Tibial nerve (tissue), 4 donors: ENCODE data around the gene RASSF4. TPM values are rescaled to one million over a fixed set of nuclear protein-coding genes. Genes with fewer than 3 reads are reported as not detected.

Experiments
- DNase-seq, 2 donors: peaks; one replicate each; pipeline ENCODE4 v3.0.0-alpha.2; 2019; ENCODE audit warnings: low spot score in 2 of 2
- H3K27ac ChIP-seq, 4 donors: fragments of 200-600 bp; sonication (generic) in 3 of 4; one replicate each; pipeline ENCODE4 v1.5.1; 2017 to 2019; ENCODE audit warnings: mild to moderate bottlenecking in 1 of 4
- H3K27me3 ChIP-seq, 2 donors: fragments of 200-600 bp; sonication (generic) in 1 of 2; one replicate each; pipeline versions ENCODE4 v1.5.1 to v1.6.0; 2017 to 2019
- H3K36me3 ChIP-seq, 3 donors: fragments of 200-600 bp; sonication (generic); one replicate each; pipeline ENCODE4 v1.5.1; 2018 to 2019
- H3K4me1 ChIP-seq, 4 donors: fragments of 200-600 bp; sonication (generic) in 3 of 4; one replicate each; pipeline ENCODE4 v1.5.1; 2017 to 2019
- H3K4me3 ChIP-seq, 4 donors: fragments of 200-600 bp; sonication (generic) in 3 of 4; one replicate each; pipeline ENCODE4 v1.5.1; 2017 to 2019; ENCODE audit warnings: mild to moderate bottlenecking in 1 of 4, moderate library complexity in 1 of 4
- H3K9me3 ChIP-seq, 4 donors: fragments of 200-600 bp; sonication (generic) in 3 of 4; one replicate each; pipeline ENCODE4 v1.5.1; 2017 to 2019
- CTCF ChIP-seq, 5 experiments: fragments of 200-600 bp in 3 of 5; fragments of 450-650 bp in 2 of 5; sonication (generic) in 3 of 5; IDR thresholded peaks; one replicate each; pipeline ENCODE4 v1.5.1; 2016 to 2019; ENCODE audit warnings: antibody characterized with exemption in 5 of 5, mild to moderate bottlenecking in 3 of 5, moderate library complexity in 2 of 5
- EP300 ChIP-seq, 2 donors: sonication (generic); formaldehyde crosslinking; IDR thresholded peaks; one replicate each; pipeline ENCODE4 v1.6.1; 2017; ENCODE audit warnings: antibody characterized with exemption in 2 of 2, mild to moderate bottlenecking in 1 of 2
- POLR2A ChIP-seq, 2 donors: fragments of 450-650 bp; IDR thresholded peaks; one replicate each; pipeline ENCODE4 v1.6.1; 2017; ENCODE audit warnings: antibody characterized with exemption in 2 of 2, mild to moderate bottlenecking in 2 of 2, moderate library complexity in 2 of 2
- WGBS, 2 donors: methylation state at CpG; one replicate each; pipeline ENCODE4 v1.1.5; 2018; 5-methylcytosine and 5-hydroxymethylcytosine counted together
- total RNA-seq, 4 donors: library from RNA; depleted of rRNA; stranded (reverse); fragments of >200 nt; gene quantifications; one replicate each; pipeline ENCODE4 v1.1.0, GENCODE V29; 2016

Gene RASSF4
- total RNA-seq, 4 donors from 2014 or later, result 153 to 275 (median 185) TPM

DNA sequence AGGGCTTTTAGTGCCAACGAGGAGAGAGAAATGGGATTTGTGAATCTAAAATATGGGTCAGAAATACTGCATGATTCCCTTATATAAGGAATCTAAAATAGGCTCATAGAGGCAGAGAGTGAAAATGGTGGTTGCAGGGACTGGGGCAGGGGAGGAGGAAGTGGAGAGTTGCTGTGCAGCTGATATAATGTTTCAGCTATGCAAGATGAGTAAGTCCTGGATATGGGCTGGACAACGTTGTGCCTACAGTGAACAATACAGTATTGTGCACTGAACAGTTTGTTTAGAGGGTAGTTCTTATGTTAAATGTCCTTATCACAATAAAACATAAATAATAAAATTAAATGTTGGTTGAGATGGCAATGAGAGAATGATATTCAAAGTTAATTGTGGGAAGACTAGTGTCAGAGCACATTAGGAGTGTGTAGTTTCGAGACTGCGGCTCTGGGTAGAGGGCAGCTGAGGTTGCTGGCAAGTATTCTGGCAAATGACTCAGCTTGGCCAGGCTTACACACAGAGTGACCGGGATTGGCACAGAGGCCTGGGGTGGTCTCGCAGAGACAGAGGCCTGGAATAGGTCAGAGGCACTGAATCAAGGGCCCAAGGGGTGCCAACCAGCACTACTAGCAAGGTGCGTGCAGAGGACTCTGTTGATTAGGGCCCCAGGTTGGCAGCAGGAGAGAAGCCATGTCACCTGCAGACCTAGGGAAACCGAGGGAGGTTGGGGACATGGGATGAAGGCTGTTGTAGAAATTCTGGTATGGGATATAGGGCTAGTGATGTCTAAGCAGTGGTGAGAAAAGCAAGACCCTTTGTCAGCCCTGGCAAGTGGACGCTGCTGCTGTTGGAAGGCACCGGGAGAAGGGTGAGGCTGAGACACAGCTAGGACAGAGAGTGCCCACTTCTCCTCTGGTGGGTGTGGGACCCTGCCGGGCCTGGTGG is 21.8 kb downstream of the RASSF4 start:
- Histone ChIP-seq H3K27ac (peak overlapping the region; percentile 86 to 97 (median 92)), H3K4me1 (peaks cover 0 to 87% (median 54%) of the 10 kb centered on the region in 4 donors), H3K36me3 (peaks cover 0 to 66% (median 14%) of the 10 kb centered on the region in 3 donors), H3K9me3 (no peaks in the 10 kb centered on the region), H3K27me3 (no peaks in the 10 kb centered on the region), H3K4me3 (no peak overlapping the region)
- DNase-seq, result no peak
- TF ChIP-seq EP300 (IDR thresholded peaks at IDR 0.05), result peak in 1 of 2 donors; percentile 6
- no peak for TF ChIP-seq POLR2A (IDR thresholded peaks at IDR 0.05)
- WGBS, 2 donors, result 35 to 42% methylated on average over 11 of the region's 11 CpGs

DNA sequence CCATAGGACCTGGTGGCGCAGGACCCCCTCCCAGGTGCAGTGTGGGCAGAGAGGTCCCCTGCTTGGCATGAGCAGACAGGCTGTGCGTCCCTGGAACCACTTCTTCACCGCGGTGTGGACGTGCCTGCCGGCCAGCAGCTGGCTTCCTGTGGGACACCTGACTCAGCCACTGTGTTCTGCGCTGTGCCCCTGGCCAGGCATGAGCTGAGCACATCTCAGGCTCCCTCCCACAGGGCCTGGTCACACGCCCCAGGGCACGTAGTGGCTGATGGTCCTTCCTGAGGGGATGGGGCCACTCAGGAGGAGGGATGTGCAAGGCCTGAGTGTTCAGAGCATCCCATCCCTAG is 22.5 kb downstream of the RASSF4 start:
- 65 to 86% methylated on average over 1 to 5 of the region's 9 CpGs for WGBS, 2 donors
- peaks cover 0 to 87% (median 49%) of the 10 kb centered on the region in 4 donors for H3K4me1 ChIP-seq
- H3K27ac ChIP-seq, result peak overlapping the region; percentile 86 to 97 (median 92)
- H3K4me3 ChIP-seq, result no peak overlapping the region
- no peaks in the 10 kb centered on the region for H3K27me3 ChIP-seq
- H3K9me3 ChIP-seq, result no peaks in the 10 kb centered on the region
- peaks cover 0 to 66% (median 14%) of the 10 kb centered on the region in 3 donors for H3K36me3 ChIP-seq
- TF ChIP-seq EP300 (IDR thresholded peaks at IDR 0.05) (peak in 1 of 2 donors; percentile 64), POLR2A (IDR thresholded peaks at IDR 0.05) (no peak)
- DNase-seq, result no peak

- H3K4me1 ChIP-seq, result peaks cover 0 to 88% (median 48%) of the 10 kb centered on the region in 4 donors
- WGBS, 2 donors, result 77 to 86% methylated on average over 7 of the region's 9 CpGs
- DNase-seq, result no peak
- no peaks in the 10 kb centered on the region for H3K9me3 ChIP-seq
- no peak for TF ChIP-seq CTCF (IDR thresholded peaks at IDR 0.05)
- no peak for TF ChIP-seq POLR2A (IDR thresholded peaks at IDR 0.05)
- TF ChIP-seq EP300 (IDR thresholded peaks at IDR 0.05), result no peak
- H3K27me3 ChIP-seq, result no peaks in the 10 kb centered on the region
- H3K4me3 ChIP-seq, result no peak overlapping the region
- H3K36me3 ChIP-seq, result peaks cover 0 to 66% (median 10%) of the 10 kb centered on the region in 3 donors
- peak overlapping the region; percentile 86 to 97 (median 92) for H3K27ac ChIP-seq
These were observed 22.9 kb downstream of the RASSF4 start for GRCh38 chr10:44982496-44982895.

- H3K36me3 ChIP-seq, result peaks cover 0 to 66% (median 8%) of the 10 kb centered on the region in 3 donors
- no peaks in the 10 kb centered on the region for H3K9me3 ChIP-seq
- no peak for DNase-seq
- no peak overlapping the region for H3K4me3 ChIP-seq
- TF ChIP-seq CTCF (IDR thresholded peaks at IDR 0.05) (no peak), EP300 (IDR thresholded peaks at IDR 0.05) (no peak), POLR2A (IDR thresholded peaks at IDR 0.05) (no peak)
- 89 to 95% methylated on average over 10 to 13 of the region's 13 CpGs for WGBS, 2 donors
- no peaks in the 10 kb centered on the region for H3K27me3 ChIP-seq
- peak overlapping the region in 3 of 4 donors; percentile 36 to 97 (median 95) for H3K27ac ChIP-seq
- H3K4me1 ChIP-seq, result peaks cover 0 to 88% (median 48%) of the 10 kb centered on the region in 4 donors
These were observed 23.7 kb downstream of the RASSF4 start for GRCh38 chr10:44983066-44983894.

DNA sequence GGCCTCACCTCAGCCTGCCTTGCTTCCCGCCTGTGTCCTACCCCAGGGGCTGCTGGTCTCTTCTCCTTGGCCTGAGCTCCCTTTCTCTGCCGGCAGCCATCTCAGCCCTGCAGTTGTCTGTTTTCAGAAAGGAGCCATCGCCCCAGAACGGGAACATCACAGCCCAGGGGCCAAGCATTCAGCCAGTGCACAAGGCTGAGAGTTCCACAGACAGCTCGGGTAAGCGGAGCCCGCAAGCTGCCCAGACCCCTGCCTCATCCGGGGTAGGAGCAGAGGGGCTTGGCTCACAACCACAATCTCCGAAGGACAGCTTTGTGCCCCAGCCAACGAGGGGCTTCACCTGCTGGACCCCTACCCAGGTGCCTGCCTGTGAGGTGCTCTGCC is 24.3 kb downstream of the RASSF4 start:
- no peak for DNase-seq
- 84 to 93% methylated on average over 8 to 10 of the region's 10 CpGs for WGBS, 2 donors

More for the DNA sequence above, 24.3 kb downstream of the RASSF4 start:
- Histone ChIP-seq H3K4me1 (peaks cover 0 to 83% (median 46%) of the 10 kb centered on the region in 4 donors), H3K36me3 (peaks cover 0 to 70% (median 8%) of the 10 kb centered on the region in 3 donors), H3K27me3 (no peaks in the 10 kb centered on the region), H3K9me3 (no peaks in the 10 kb centered on the region), H3K4me3 (no peak overlapping the region), H3K27ac (peak overlapping the region in 3 of 4 donors; percentile 23 to 97 (median 95))
- TF ChIP-seq POLR2A (IDR thresholded peaks at IDR 0.05), result no peak
- TF ChIP-seq CTCF (IDR thresholded peaks at IDR 0.05), result no peak
- no peak for TF ChIP-seq EP300 (IDR thresholded peaks at IDR 0.05)
